Neutrophil (primary cell): ENCODE results near the gene CACNA1E.
"Not testable (repeated sequence)": the region's sequence is repeated elsewhere in the genome, so short reads cannot be mapped to it uniquely, and the experiment has no call there.

Experiments used
- H3K27ac ChIP-seq: fragments of 200-600 bp; sonication (generic); 2 replicates; pipeline ENCODE4 v1.5.1; 2016; ENCODE audit warnings: mild to moderate bottlenecking, moderate library complexity
- H3K27me3 ChIP-seq: fragments of 200-600 bp; sonication (generic); 2 replicates; pipeline ENCODE4 v1.6.0; 2016; ENCODE audit warnings: mild to moderate bottlenecking
- H3K36me3 ChIP-seq: fragments of 200-600 bp; sonication (generic); 2 replicates; pipeline ENCODE4 v1.5.1; 2017
- H3K4me1 ChIP-seq, 2 experiments: fragments of 200-600 bp in 1 of 2; sonication (generic) in 1 of 2; 1 replicate in 1 of 2; 2 replicates in 1 of 2; pipeline versions ENCODE4 v1.5.1 to v1.6.1; 2013 to 2016; ENCODE audit warnings: low read depth in 1 of 2, low read length in 1 of 2, mild to moderate bottlenecking in 1 of 2, moderate library complexity in 1 of 2; ENCODE audit not compliant: control insufficient read depth in 1 of 2, insufficient read depth in 1 of 2
- H3K4me3 ChIP-seq, 2 experiments: fragments of 200-600 bp in 1 of 2; sonication (generic) in 1 of 2; 1 replicate in 1 of 2; 2 replicates in 1 of 2; pipeline ENCODE4 v1.5.1; 2013 to 2016; ENCODE audit warnings: low read depth in 1 of 2, low read length in 1 of 2, mild to moderate bottlenecking in 1 of 2, moderate library complexity in 1 of 2
- H3K9me3 ChIP-seq: fragments of 200-600 bp; sonication (generic); 2 replicates; pipeline ENCODE4 v1.5.1; 2016
- CTCF ChIP-seq: fragments of 200-600 bp; sonication (generic); IDR thresholded peaks from 2 replicates; pipeline ENCODE4 v1.5.1; 2016; ENCODE audit warnings: antibody characterized with exemption

CACNA1E gene

GRCh38 chr1:181821701-181822100 is 338.4 kb downstream of the CACNA1E start:
- Histone ChIP-seq H3K27me3 (no peaks in the 10 kb centered on the region), H3K4me3 (no peak overlapping the region), H3K4me1 (no peaks in the 10 kb centered on the region), H3K9me3 (no peaks in the 10 kb centered on the region), H3K36me3 (no peaks in the 10 kb centered on the region), H3K27ac (no peak overlapping the region)
- no peak for TF ChIP-seq CTCF

GRCh38 chr1:181832173-181832880 is 349.0 kb downstream of the CACNA1E start:
- not testable (repeated sequence) for H3K9me3 ChIP-seq

GRCh38 chr1:181846001-181846645 is 362.8 kb downstream of the CACNA1E start:
- no peaks in the 10 kb centered on the region for H3K9me3 ChIP-seq
- TF ChIP-seq CTCF: no peak
- no peaks in the 10 kb centered on the region for H3K4me1 ChIP-seq
- no peak overlapping the region for H3K4me3 ChIP-seq
- H3K27me3 ChIP-seq: no peaks in the 10 kb centered on the region
- no peak overlapping the region for H3K27ac ChIP-seq
- no peaks in the 10 kb centered on the region for H3K36me3 ChIP-seq

More at GRCh38 chr1:181832173-181832880, 349.0 kb downstream of the CACNA1E start:
- H3K4me1 ChIP-seq, H3K36me3 ChIP-seq, H3K27ac ChIP-seq, H3K4me3 ChIP-seq, H3K27me3 ChIP-seq: not testable (repeated sequence)

GRCh38 chr1:181846681-181847080 is 363.4 kb downstream of the CACNA1E start:
- no peaks in the 10 kb centered on the region for H3K9me3 ChIP-seq
- no peaks in the 10 kb centered on the region for H3K4me1 ChIP-seq
- no peak overlapping the region for H3K4me3 ChIP-seq
- H3K36me3 ChIP-seq: no peaks in the 10 kb centered on the region
- no peak overlapping the region for H3K27ac ChIP-seq
- H3K27me3 ChIP-seq: no peaks in the 10 kb centered on the region
- TF ChIP-seq CTCF: no peak

GRCh38 chr1:181849071-181849470 is 365.8 kb downstream of the CACNA1E start:
- Histone ChIP-seq H3K36me3 (no peaks in the 10 kb centered on the region), H3K9me3 (no peaks in the 10 kb centered on the region)
- TF ChIP-seq CTCF: no peak

GRCh38 chr1:181854212-181854611 is 370.9 kb downstream of the CACNA1E start:
- not testable (repeated sequence) for H3K9me3 ChIP-seq, H3K4me3 ChIP-seq, H3K36me3 ChIP-seq, H3K4me1 ChIP-seq, H3K27ac ChIP-seq, H3K27me3 ChIP-seq

More at GRCh38 chr1:181849071-181849470, 365.8 kb downstream of the CACNA1E start:
- no peaks in the 10 kb centered on the region for H3K27me3 ChIP-seq
- no peak overlapping the region for H3K4me3 ChIP-seq
- no peaks in the 10 kb centered on the region for H3K4me1 ChIP-seq
- H3K27ac ChIP-seq: no peak overlapping the region
